Stomach (tissue), 4 donors: ENCODE data around the gene CYP2A6.

Experiments
- CTCF ChIP-seq, 7 experiments: fragments of 450-650 bp in 4 of 7; fragments of 200-600 bp in 3 of 7; sonication (generic) in 3 of 7; IDR thresholded peaks; one replicate each; pipeline ENCODE4 v1.5.1; 2016 to 2019; ENCODE audit warnings: antibody characterized with exemption in 7 of 7, control low read depth in 2 of 7, mild to moderate bottlenecking in 1 of 7
- POLR2AphosphoS5 ChIP-seq, 3 donors: sonication (generic); formaldehyde crosslinking; IDR thresholded peaks; one replicate each; pipeline ENCODE4 v1.6.1; 2016; ENCODE audit warnings: antibody characterized with exemption in 3 of 3

GRCh38 chr19:40872209-40872608 is 22.0 kb upstream of the CYP2A6 start:
- TF ChIP-seq CTCF (IDR thresholded peaks at IDR 0.05) (no peak), POLR2AphosphoS5 (IDR thresholded peaks at IDR 0.05) (no peak)
